ENCODE measurements around the gene APOBEC2.
"Not testable (repeated sequence)": the region's sequence is repeated elsewhere in the genome, so short reads cannot be mapped to it uniquely, and the experiment has no call there.

Gene APOBEC2

DNA sequence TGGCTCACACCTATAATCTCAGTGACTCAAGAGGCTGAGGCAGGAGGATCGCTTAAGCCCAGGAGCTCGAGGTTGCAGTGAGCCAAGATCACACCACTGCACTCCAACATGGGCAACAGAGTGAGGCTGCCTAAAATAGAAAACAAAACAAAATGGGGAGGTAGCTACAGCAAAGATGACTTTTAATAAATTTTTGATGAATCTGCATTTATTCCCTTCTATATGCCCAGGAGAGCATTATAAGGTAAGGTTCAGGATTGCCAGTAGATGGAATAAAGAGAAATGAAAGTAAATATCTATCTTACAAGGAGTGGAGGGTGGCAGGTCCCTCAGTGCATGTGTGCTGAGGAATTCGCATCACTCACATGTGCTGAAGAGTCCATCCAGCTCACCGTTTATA lies 38.2 kb upstream of the APOBEC2 start:
- TF ChIP-seq, protein P1, sequence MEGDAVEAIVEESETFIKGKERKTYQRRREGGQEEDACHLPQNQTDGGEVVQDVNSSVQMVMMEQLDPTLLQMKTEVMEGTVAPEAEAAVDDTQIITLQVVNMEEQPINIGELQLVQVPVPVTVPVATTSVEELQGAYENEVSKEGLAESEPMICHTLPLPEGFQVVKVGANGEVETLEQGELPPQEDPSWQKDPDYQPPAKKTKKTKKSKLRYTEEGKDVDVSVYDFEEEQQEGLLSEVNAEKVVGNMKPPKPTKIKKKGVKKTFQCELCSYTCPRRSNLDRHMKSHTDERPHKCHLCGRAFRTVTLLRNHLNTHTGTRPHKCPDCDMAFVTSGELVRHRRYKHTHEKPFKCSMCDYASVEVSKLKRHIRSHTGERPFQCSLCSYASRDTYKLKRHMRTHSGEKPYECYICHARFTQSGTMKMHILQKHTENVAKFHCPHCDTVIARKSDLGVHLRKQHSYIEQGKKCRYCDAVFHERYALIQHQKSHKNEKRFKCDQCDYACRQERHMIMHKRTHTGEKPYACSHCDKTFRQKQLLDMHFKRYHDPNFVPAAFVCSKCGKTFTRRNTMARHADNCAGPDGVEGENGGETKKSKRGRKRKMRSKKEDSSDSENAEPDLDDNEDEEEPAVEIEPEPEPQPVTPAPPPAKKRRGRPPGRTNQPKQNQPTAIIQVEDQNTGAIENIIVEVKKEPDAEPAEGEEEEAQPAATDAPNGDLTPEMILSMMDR (IDR thresholded peaks at IDR 0.05; ENCODE audit: borderline replicate concordance, control extremely low read depth, extremely low read depth, insufficient read depth, missing control alignments), result no peak
- DNase-seq (ENCODE audit: low spot score), result no peak
- in situ Hi-C loops (cut with MboI; ENCODE audit: low sequenced_read_pairs, unreplicated experiment), result no loop called here

- DNase-seq (ENCODE audit: low spot score); in situ Hi-C loops (cut with MboI; ENCODE audit: low sequenced_read_pairs, unreplicated experiment): not testable (repeated sequence)
These were observed 37.1 kb upstream of the APOBEC2 start for GRCh38 chr6:41015860-41016259.

- in situ Hi-C loops (cut with MboI; ENCODE audit: low sequenced_read_pairs, unreplicated experiment), result no loop called here
- TF ChIP-seq, protein P1 (IDR thresholded peaks at IDR 0.05; ENCODE audit: borderline replicate concordance, control extremely low read depth, extremely low read depth, insufficient read depth, missing control alignments), result no peak
- no peak for DNase-seq (ENCODE audit: low spot score)
These were observed 35.3 kb upstream of the APOBEC2 start for GRCh38 chr6:41017663-41018062.

DNA sequence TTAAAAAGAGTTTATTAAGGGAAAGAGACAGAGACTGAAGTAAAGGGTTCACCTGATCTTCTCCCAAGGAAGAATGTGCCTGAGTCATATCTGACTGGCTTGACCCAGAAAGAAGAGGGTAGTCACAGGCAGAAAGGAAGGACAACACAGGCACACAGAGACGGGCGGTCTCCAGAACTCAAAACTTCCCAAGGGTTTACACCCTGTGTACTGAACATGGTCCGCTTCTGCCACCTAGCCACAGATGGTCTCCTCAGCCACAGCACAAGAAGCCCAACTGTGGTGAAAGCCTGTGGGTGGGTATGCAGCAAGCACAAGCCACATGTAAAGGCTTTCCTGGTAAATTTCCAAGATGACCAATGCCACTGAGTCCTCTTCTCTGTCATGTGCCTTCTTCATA lies 31.2 kb upstream of the APOBEC2 start:
- DNase-seq (ENCODE audit: low spot score), result no peak
- TF ChIP-seq, protein P1 (IDR thresholded peaks at IDR 0.05; ENCODE audit: borderline replicate concordance, control extremely low read depth, extremely low read depth, insufficient read depth, missing control alignments), result no peak
- in situ Hi-C loops (cut with MboI; ENCODE audit: low sequenced_read_pairs, unreplicated experiment), result no loop called here

DNA sequence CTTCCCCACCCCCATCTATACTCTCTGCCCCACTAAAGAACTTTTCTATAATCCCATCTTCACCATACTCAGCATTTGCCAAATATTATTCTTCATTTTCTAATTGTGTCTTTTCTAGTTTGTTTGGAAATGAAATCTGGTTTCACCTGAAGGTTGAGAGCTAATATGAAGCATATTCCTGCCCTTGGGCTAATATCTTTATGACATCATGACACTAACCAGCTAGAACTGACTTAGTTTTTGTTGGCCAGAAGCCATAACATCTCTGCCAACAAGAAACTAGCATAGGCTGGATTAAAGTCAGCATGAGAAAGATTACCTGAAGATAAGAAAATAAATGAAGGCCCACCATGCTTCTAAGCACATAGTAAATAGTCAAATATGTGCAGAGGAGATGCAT lies 30.7 kb upstream of the APOBEC2 start:
- DNase-seq (ENCODE audit: low spot score), result no peak
- TF ChIP-seq, protein P1 (IDR thresholded peaks at IDR 0.05; ENCODE audit: borderline replicate concordance, control extremely low read depth, extremely low read depth, insufficient read depth, missing control alignments), result no peak
- in situ Hi-C loops (cut with MboI; ENCODE audit: low sequenced_read_pairs, unreplicated experiment), result no loop called here

GRCh38 chr6:41023114-41023513 lies 29.9 kb upstream of the APOBEC2 start:
- in situ Hi-C loops (cut with MboI; ENCODE audit: low sequenced_read_pairs, unreplicated experiment), result no loop called here
- TF ChIP-seq, protein P1 (IDR thresholded peaks at IDR 0.05; ENCODE audit: borderline replicate concordance, control extremely low read depth, extremely low read depth, insufficient read depth, missing control alignments), result no peak
- no peak for DNase-seq (ENCODE audit: low spot score)

DNA sequence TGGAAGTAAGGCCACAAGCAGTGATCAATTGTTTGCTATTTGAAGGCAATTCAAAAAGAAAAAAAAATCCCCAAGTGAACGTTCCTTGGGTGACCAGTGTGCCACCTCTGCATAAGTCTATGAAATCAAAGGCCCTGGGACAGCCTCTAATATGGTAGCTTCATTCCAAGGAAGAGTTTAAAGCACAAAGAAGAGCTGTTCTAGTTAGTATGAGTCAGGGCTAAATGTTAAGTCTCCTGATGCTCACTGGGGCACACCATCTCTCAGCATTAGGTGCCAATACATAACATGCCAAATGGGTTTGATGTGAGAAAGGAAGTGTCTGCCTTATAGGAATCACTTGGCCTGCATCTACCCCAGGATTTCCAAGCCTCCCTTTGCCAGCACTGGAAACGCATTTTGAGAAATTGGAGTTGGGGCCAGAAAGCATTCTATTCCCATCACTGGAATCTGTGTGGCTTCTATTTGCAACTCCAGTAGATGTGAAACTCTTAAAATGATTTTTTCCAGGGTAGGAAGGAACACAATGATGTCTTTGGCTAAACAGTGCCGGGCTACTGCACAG lies 27.0 kb upstream of the APOBEC2 start:
- in situ Hi-C loops (cut with MboI; ENCODE audit: low sequenced_read_pairs, unreplicated experiment), result no loop called here
- DNase-seq (ENCODE audit: low spot score), result no peak
- TF ChIP-seq, protein P1 (IDR thresholded peaks at IDR 0.05; ENCODE audit: borderline replicate concordance, control extremely low read depth, extremely low read depth, insufficient read depth, missing control alignments), result no peak

All from GM13976 (cell line).